HepG2 (cell line): ENCODE results near the gene STEAP1. TPM values are rescaled to one million over a fixed set of nuclear protein-coding genes. Genes with fewer than 3 reads are reported as not detected.

Experiments used
- BHLHE40 ChIP-seq: IDR thresholded peaks from 2 replicates; pipeline ENCODE4 v1.6.1; 2011; ENCODE audit warnings: low read length, improper control_type of control experiment
- DNMT1 ChIP-seq: sonication (generic); formaldehyde crosslinking; IDR thresholded peaks from 2 replicates; pipeline ENCODE4 v1.5.1; 2020; ENCODE audit warnings: mild to moderate bottlenecking, missing genetic modification reagents
- MAFK ChIP-seq, 2 experiments: IDR thresholded peaks in 1 of 2; conservative IDR thresholded peaks in 1 of 2; 2 replicates each; pipeline ENCODE4 v1.6.1; 2011; ENCODE audit warnings: improper control_type of control experiment in 2 of 2, low read length in 2 of 2
- NR2F1 ChIP-seq, 2 experiments: fragments of 450-650 bp in 1 of 2; formaldehyde crosslinking in 1 of 2; IDR thresholded peaks; 2 replicates each; pipeline versions ENCODE4 v1.5.0 to v1.6.1; 2016 to 2020; ENCODE audit warnings: mild to moderate bottlenecking in 1 of 2, missing compliant biosample characterization in 1 of 2, missing genetic modification reagents in 1 of 2, moderate library complexity in 1 of 2
- PCBP1 ChIP-seq: fragments of 200-400 bp; formaldehyde crosslinking; IDR thresholded peaks from 2 replicates; pipeline ENCODE4 v1.6.1; 2017; ENCODE audit warnings: mild to moderate bottlenecking, low read depth, low read length, borderline replicate concordance
- PITX1 ChIP-seq: sonication (generic); formaldehyde crosslinking; IDR thresholded peaks from 2 replicates; pipeline ENCODE4 v1.5.1; 2020; ENCODE audit warnings: mild to moderate bottlenecking, missing genetic modification reagents
- PTBP1 ChIP-seq: fragments of 200-400 bp; formaldehyde crosslinking; IDR thresholded peaks from 2 replicates; pipeline ENCODE4 v1.6.1; 2018; ENCODE audit warnings: low read length, low read depth; ENCODE audit not compliant: poor library complexity, severe bottlenecking
- RBFOX2 ChIP-seq: fragments of 200-400 bp; formaldehyde crosslinking; IDR thresholded peaks from 2 replicates; pipeline ENCODE4 v1.6.1; 2017; ENCODE audit warnings: low read depth, mild to moderate bottlenecking, low read length
- RFXAP ChIP-seq: sonication (generic); formaldehyde crosslinking; IDR thresholded peaks from 2 replicates; pipeline ENCODE4 v1.4.0; 2020; ENCODE audit warnings: missing genetic modification reagents, borderline replicate concordance
- SRF ChIP-seq: IDR thresholded peaks from 2 replicates; pipeline ENCODE4 v1.6.1; 2011; ENCODE audit warnings: mild to moderate bottlenecking, low read depth, low read length, moderate library complexity
- STAT5B ChIP-seq: sonication (generic); formaldehyde crosslinking; IDR thresholded peaks from 2 replicates; pipeline ENCODE4 v1.4.0; 2020; ENCODE audit warnings: missing genetic modification reagents
- ZIK1 ChIP-seq: sonication (generic); formaldehyde crosslinking; IDR thresholded peaks from 2 replicates; pipeline ENCODE4 v1.5.0; 2020; ENCODE audit warnings: mild to moderate bottlenecking, low read depth, missing genetic modification reagents, borderline replicate concordance
- ZKSCAN1 ChIP-seq: fragments of 150-350 bp; IDR thresholded peaks from 2 replicates; pipeline ENCODE4 v1.6.1; 2014; ENCODE audit warnings: low read length
- ZNF160 ChIP-seq: sonication (generic); formaldehyde crosslinking; IDR thresholded peaks from 2 replicates; pipeline ENCODE4 v1.8.0; 2022; ENCODE audit warnings: mild to moderate bottlenecking, inconsistent platforms, missing genetic modification reagents
- ZNF354B ChIP-seq: sonication (generic); formaldehyde crosslinking; IDR thresholded peaks from 2 replicates; pipeline ENCODE4 v1.8.0; 2022; ENCODE audit warnings: mild to moderate bottlenecking, missing genetic modification reagents
- ZNF367 ChIP-seq: sonication (generic); formaldehyde crosslinking; IDR thresholded peaks from 2 replicates; pipeline ENCODE4 v1.4.0; 2020; ENCODE audit warnings: missing genetic modification reagents, borderline replicate concordance
- ZNF430 ChIP-seq: sonication (generic); formaldehyde crosslinking; IDR thresholded peaks from 2 replicates; pipeline ENCODE4 v1.9.0; 2021; ENCODE audit warnings: mild to moderate bottlenecking, missing genetic modification reagents
- ZNF431 ChIP-seq: sonication (generic); formaldehyde crosslinking; IDR thresholded peaks from 2 replicates; pipeline ENCODE4 v1.9.0; 2022; ENCODE audit warnings: missing genetic modification reagents, low read depth, mild to moderate bottlenecking, borderline replicate concordance
- ZNF446 ChIP-seq: sonication (generic); formaldehyde crosslinking; IDR thresholded peaks from 2 replicates; pipeline ENCODE4 v1.5.0; 2020; ENCODE audit warnings: mild to moderate bottlenecking, missing genetic modification reagents
- ZNF614 ChIP-seq: IDR thresholded peaks from 2 replicates; pipeline ENCODE4 v1.6.1; 2018; ENCODE audit warnings: missing biosample characterization, missing genetic modification reagents, inconsistent platforms, borderline replicate concordance
- ZNF747 ChIP-seq: sonication (generic); formaldehyde crosslinking; IDR thresholded peaks from 2 replicates; pipeline ENCODE4 v1.8.1; 2023; ENCODE audit warnings: missing genetic modification reagents, mild to moderate bottlenecking, borderline replicate concordance
- polyA plus RNA-seq, 8 experiments: library from polyadenylated mRNA; depleted of rRNA in 3 of 8; stranded (reverse) in 7 of 8; unstranded in 1 of 8; fragments of >200 nt; fragmentation: Illumina TruSeq in 4 of 8; extraction: Trizol in 4 of 8; gene quantifications; 2 replicates each; pipeline versions ENCODE4 v1.2.1 to v1.2.3, GENCODE V29; 2011 to 2016; ENCODE audit warnings: low read depth in 4 of 8, missing spikeins in 1 of 8, mixed read lengths in 1 of 8; ENCODE audit not compliant: insufficient read depth in 1 of 8
- total RNA-seq, 5 experiments: library from RNA; depleted of rRNA; stranded (reverse); fragments of >200 nt; fragmentation: Illumina TruSeq; extraction: Trizol; gene quantifications; 2 replicates each; pipeline ENCODE4 v1.2.3, GENCODE V29; 2016; ENCODE audit warnings: low read depth in 1 of 5
- TF ChIP-seq, protein P1 (sequence below): sonication (generic); formaldehyde crosslinking; IDR thresholded peaks from 2 replicates; pipeline ENCODE4 v1.5.0; 2020; ENCODE audit warnings: mild to moderate bottlenecking, low read depth, missing genetic modification reagents, borderline replicate concordance
- TF ChIP-seq, protein P2 (sequence below): sonication (generic); formaldehyde crosslinking; IDR thresholded peaks from 2 replicates; pipeline ENCODE4 v1.8.1; 2023; ENCODE audit warnings: mild to moderate bottlenecking, missing genetic modification reagents

STEAP1 gene
- total and polyA plus RNA-seq, 2 of the 13 experiments (the other 11 are each of a cell fraction or from before 2014, with no cell fraction given) = 23.2 to 24.2 TPM

DNA sequence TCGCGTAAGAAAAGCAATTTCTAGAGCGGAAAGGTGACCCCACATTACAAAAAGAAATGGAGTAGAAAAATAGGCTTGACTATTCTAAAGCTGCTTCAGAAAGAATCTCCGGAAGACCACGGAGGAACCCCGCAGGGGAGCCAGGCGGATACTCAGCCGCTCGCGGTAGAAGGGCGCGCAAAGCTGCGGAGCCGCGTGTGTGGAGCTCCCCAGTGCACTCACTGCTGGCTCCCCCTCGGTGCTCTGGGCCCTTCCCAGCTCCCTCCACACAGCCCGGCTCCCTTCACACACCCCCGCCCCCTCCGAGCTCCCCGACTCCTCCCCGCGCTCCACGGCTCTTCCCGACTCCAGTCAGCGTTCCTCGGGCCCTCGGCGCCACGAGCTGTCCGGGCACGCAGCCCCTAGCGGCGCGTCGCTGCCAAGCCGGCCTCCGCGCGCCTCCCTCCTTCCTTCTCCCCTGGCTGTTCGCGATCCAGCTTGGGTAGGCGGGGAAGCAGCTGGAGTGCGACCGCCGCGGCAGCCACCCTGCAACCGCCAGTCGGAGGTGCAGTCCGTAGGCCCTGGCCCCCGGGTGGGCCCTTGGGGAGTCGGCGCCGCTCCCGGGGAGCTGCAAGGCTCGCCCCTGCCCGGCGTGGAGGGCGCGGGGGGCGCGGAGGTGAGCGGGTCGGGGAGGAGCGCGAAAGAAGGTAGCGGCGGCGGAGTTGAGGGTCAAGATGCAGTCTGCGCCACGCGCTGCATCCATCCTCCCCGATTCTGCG, 57.3 kb downstream of the STEAP1 start, which contains the start of gene STEAP2 (continued):
- TF ChIP-seq ZIK1 (CRISPR knock-in tag) = peak; percentile 76
- no peak for TF ChIP-seq ZNF367 (CRISPR knock-in tag)
- TF ChIP-seq ZNF430 (CRISPR knock-in tag) = peak; percentile 80
- TF ChIP-seq BHLHE40 = peak; percentile 17; the same call in 1 of the 2 replicates
- TF ChIP-seq NR2F1 (CRISPR knock-in tag; IDR thresholded peaks at IDR 0.05) = no peak
- no peak for TF ChIP-seq RFXAP
- peak; percentile 31; the same call in 1 of the 2 replicates for TF ChIP-seq ZNF160
- TF ChIP-seq ZNF354B (CRISPR knock-in tag) = no peak
- 0 out of 2 replicates have a peak, but pooled peaks have one; percentile 37 for TF ChIP-seq DNMT1 (CRISPR knock-in tag)
- TF ChIP-seq ZKSCAN1 = no peak
- TF ChIP-seq PCBP1 = no peak
- TF ChIP-seq ZNF431 (CRISPR knock-in tag) = peak; percentile 80; the same call in 1 of the 2 replicates
- peak; percentile 90; the same call in 1 of the 2 replicates for TF ChIP-seq ZNF747 (CRISPR knock-in tag)
- no peak for TF ChIP-seq STAT5B (CRISPR knock-in tag)
- TF ChIP-seq, protein P1, sequence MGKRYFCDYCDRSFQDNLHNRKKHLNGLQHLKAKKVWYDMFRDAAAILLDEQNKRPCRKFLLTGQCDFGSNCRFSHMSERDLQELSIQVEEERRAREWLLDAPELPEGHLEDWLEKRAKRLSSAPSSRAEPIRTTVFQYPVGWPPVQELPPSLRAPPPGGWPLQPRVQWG = no peak
- TF ChIP-seq SRF = no peak
- no peak for TF ChIP-seq ZNF614 (CRISPR knock-in tag)
- TF ChIP-seq RBFOX2 = peak; percentile 71
- TF ChIP-seq PTBP1 = no peak
- TF ChIP-seq ZNF446 (CRISPR knock-in tag) = peak; percentile 53; the same call in 1 of the 2 replicates
- peak; percentile 83; the same call in 1 of the 2 replicates for TF ChIP-seq PITX1
- TF ChIP-seq, protein P2, sequence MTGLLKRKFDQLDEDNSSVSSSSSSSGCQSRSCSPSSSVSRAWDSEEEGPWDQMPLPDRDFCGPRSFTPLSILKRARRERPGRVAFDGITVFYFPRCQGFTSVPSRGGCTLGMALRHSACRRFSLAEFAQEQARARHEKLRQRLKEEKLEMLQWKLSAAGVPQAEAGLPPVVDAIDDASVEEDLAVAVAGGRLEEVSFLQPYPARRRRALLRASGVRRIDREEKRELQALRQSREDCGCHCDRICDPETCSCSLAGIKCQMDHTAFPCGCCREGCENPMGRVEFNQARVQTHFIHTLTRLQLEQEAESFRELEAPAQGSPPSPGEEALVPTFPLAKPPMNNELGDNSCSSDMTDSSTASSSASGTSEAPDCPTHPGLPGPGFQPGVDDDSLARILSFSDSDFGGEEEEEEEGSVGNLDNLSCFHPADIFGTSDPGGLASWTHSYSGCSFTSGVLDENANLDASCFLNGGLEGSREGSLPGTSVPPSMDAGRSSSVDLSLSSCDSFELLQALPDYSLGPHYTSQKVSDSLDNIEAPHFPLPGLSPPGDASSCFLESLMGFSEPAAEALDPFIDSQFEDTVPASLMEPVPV = no peak; the same call in 1 of the 2 replicates
- no peak; a peak in 1 of 4 replicates for TF ChIP-seq MAFK (conservative IDR thresholded peaks at IDR 0.05 in 1 of 2, IDR thresholded peaks at IDR 0.05 in 1 of 2; ENCODE audit: low read length in 2 of 2)
